RWPE1 (cell line): Measurements from ENCODE around the gene NUAK1.
A peak's percentile ranks its signal among the peaks of the same experiment; 100 is the strongest.

Source experiments
- CTCF ChIA-PET: fragments of 350-600 bp; sonication (Branson Sonifier 250); formaldehyde crosslinking; extraction: SDS; loops from one replicate; lab custom pipeline; 2021; lab: Yijun Ruan, JAX
- POLR2A ChIA-PET: fragments of 400-600 bp; formaldehyde crosslinking; extraction: SDS; loops from one replicate; lab custom pipeline; 2020; ENCODE audit warnings: antibody characterized with exemption; ENCODE audit not compliant: low non-redundant PET; lab: Yijun Ruan, JAX
- DNase-seq: peaks from one replicate; pipeline ENCODE4 v3.0.0; 2012; ENCODE audit warnings: low spot score
- H3K27ac ChIP-seq: fragments of 450-650 bp; 2 replicates; pipeline ENCODE4 v1.5.1; 2017
- CTCF ChIP-seq: fragments of 450-650 bp; conservative IDR thresholded peaks from 2 replicates; pipeline ENCODE4 v1.5.1; 2017; ENCODE audit warnings: low read depth, mild to moderate bottlenecking

NUAK1 gene

GRCh38 chr12:106152334-106152733, 13.6 kb upstream of the NUAK1 start:
- ChIA-PET CTCF (interaction anchor here (0.6 kb wide), 1 partner anchor 401 kb away, joined by 4 read pairs; no protein-coding TSS in a partner anchor), POLR2A (no interaction called here)
- DNase-seq = no peak
- H3K27ac ChIP-seq = no peak overlapping the region
- TF ChIP-seq CTCF = no peak

- ChIA-PET CTCF (interaction anchor here (0.6 kb wide), 1 partner anchor 206 kb away, joined by 3 read pairs; no protein-coding TSS in a partner anchor), POLR2A (no interaction called here)
- no peak overlapping the region for H3K27ac ChIP-seq
- no peak for DNase-seq
- TF ChIP-seq CTCF = no peak
Measured at GRCh38 chr12:106150555-106150954, 11.8 kb upstream of the NUAK1 start.

- POLR2A ChIA-PET = interaction anchor here (0.6 kb wide), 1 partner anchor 102 kb away, joined by 3 read pairs; no protein-coding TSS in a partner anchor
Measured at GRCh38 chr12:106149096-106149784, 10.5 kb upstream of the NUAK1 start.

DNA sequence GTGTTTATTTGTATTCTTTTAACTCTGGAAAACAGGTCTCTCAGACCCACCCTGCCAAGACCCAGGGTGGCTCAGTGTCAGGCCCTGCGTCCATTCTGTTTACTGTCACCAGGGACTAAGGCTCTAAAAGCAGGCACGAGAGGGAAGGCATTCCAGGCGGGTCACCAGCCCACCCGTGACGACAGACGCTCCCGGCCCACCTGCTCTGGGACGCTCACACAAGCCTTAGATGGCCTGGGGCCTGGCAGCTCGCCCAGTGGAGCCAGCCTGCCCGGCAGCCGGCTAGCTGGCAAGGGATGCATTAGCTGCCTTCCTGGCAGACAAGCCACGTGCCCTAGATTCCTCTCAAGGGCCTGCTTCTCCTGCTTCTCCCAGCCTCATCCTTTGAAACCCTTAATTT, 9.2 kb upstream of the NUAK1 start:
- TF ChIP-seq CTCF = no peak
- POLR2A ChIA-PET = no interaction called here
- no peak overlapping the region for H3K27ac ChIP-seq
- CTCF ChIA-PET = interaction anchor here (1.1 to 2.1 kb wide), 4 partner anchors 10 to 748 kb away, joined by 5 to 15 read pairs (median 8); no protein-coding TSS in a partner anchor
- DNase-seq = no peak

More at GRCh38 chr12:106149096-106149784, 10.5 kb upstream of the NUAK1 start:
- peak; percentile 66 for TF ChIP-seq CTCF
- CTCF ChIA-PET = interaction anchor here (0.6 to 2.1 kb wide), 12 partner anchors 8 to 749 kb away, joined by 3 to 15 read pairs (median 4); no protein-coding TSS in a partner anchor
- no peak overlapping the region for H3K27ac ChIP-seq
- peak; percentile 42 for DNase-seq

DNA sequence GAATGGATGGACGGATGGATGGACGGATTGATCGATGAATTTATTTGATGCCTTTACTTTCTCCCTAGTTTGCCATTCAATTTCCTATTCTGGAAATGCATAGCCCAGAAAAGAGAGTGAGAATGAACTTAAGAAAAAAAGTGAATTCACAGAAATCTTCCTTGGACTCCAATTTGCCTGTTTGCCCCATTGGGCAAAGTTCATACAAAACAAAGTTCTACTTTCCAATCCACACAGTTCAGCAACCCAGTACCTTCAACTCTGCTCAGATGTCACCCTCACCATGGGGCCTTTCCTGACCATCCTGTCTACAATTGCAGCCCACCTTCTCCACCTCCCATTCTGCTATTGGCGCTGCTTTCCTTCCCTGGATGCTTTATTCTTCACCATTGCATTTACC, 8.2 kb upstream of the NUAK1 start:
- CTCF ChIA-PET = interaction anchor here (0.9 kb wide), 1 partner anchor 10 kb away, joined by 3 read pairs; no protein-coding TSS in a partner anchor
- no peak for TF ChIP-seq CTCF
- no peak for DNase-seq
- POLR2A ChIA-PET = no interaction called here
- H3K27ac ChIP-seq = no peak overlapping the region

GRCh38 chr12:106145539-106146447, 7.0 kb upstream of the NUAK1 start:
- POLR2A ChIA-PET = no interaction called here
- TF ChIP-seq CTCF = no peak
- CTCF ChIA-PET = interaction anchor here (0.6 to 0.9 kb wide), 2 partner anchors 39 to 210 kb away, joined by 3 to 4 read pairs; no protein-coding TSS in a partner anchor
- no peak for DNase-seq
- H3K27ac ChIP-seq = no peak overlapping the region
